Activated CD8-positive, alpha-beta memory T cell treated with anti-CD3 and anti-CD28 coated beads for 24 hours (primary cell): Measurements from ENCODE around the gene TMEM132E.

Experiments used
- DNase-seq: peaks from one replicate; pipeline ENCODE4 v3.0.0-alpha.2; 2020

Gene TMEM132E

DNA sequence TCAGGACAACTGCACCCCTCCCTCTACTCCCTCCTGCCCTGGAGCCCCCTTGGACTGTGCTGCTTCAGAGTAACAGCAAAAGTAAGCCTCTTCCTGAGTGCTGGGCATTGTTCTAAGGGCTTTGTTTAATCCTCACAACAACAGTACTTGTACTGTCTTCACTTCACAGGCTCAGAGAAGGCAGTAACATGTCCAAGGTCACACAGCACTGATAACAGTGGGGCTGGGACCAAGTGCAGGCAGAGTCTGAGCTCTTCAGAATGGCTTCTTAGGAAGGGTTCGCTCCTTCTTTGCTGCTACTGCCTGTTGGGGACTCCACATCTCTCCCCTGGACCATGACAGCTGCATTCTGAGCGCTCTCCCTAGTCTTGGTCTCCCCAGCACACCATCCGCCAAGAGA lies 24.6 kb downstream of the TMEM132E start:
- DNase-seq, result no peak

DNA sequence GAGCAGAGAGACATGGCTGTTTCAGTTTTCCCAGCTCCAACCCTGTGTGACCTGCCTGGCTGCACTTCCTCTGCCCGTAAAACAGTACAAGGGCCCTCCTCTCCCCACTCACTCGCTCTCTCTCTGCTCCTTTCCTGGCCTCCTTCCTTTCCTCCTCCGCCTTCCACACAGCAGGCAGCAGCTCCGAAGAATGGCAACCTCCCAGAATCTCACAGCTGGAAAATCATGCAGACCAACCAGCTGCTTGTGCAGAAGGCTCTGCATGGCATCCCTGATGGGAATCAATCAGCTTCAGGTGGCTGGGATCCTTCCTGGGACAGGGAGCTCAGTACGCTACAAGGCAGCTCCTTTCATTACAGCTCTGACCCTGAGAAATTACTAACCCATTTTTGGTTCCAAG lies 27.4 kb downstream of the TMEM132E start:
- DNase-seq, result no peak

DNA sequence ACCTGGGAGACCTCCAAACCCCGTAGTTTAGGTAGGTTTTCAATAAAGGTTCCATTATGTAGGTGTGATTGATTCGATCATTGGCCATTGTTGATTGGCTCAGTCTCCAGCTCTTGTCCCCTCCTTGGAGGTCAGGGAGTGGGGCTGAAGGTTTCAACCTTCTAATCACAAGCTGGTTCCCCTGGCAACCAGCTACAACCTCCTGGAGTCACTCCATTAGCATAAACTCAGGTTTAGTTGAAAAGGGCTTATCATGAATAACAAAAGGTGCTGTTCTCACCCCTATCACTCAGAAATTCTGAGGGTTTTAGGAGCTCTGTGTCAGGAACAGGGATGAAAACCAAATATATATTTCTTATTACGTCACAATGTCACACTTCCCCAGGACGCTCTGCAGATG lies 28.5 kb downstream of the TMEM132E start:
- DNase-seq, result no peak

DNA sequence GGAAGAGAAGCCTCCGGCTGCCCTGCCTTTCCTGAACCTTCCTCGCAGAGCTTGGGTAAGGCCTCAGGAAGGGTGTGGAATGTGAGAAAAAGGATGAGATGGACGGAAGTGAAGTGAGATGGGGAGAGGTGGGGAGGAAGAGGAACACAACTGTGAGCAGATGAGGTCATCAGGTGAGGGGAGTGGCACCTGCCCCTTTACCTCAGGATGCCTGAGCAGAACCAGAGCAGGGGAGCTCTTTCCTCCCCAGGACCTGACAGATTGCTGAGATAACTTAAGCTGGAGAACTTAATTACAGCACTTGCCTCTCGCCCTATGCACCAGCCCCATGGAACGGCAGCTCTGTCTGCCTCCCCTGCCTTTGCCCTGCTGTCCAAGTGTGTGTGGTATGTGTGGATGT lies 29.8 kb downstream of the TMEM132E start:
- no peak for DNase-seq

DNA sequence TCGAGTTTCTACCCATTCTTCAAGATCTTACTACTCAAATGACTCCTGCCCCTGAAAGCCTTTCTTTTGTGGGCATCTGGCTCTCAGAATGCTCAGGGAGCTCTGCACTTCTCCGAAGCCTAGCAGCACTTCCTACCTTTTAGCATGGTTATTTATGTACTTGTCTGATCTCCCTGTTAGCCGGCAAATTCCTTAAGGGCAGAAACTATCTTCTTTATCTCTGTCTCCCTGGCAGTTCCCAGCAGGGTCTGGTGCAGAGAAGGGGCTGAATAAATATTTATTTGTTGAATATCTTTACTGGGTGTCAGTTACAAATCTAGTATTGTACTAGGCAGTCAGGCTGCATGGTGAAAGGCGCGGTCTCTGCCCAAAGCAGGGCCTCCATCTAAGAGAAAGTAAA lies 30.7 kb downstream of the TMEM132E start:
- DNase-seq, result no peak

DNA sequence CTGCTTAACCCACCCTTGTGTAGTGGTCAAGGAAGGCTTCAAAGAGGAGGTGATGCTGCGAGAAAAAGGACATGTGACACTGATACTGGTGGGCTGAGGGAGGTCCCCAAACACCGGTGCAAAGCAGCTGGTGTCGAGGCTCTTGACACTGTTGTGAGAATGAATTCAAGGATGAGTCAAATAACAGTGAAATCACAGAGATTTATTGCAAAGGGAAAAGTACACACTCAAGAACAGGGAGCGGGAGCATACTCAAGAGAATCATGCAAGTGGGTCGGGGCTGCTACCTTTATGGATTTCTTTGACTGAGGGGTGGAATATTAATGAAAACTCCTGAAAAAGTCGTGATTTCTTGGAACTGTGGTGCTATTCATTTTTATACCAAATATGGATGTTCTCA lies 31.1 kb downstream of the TMEM132E start:
- DNase-seq, result no peak

DNA sequence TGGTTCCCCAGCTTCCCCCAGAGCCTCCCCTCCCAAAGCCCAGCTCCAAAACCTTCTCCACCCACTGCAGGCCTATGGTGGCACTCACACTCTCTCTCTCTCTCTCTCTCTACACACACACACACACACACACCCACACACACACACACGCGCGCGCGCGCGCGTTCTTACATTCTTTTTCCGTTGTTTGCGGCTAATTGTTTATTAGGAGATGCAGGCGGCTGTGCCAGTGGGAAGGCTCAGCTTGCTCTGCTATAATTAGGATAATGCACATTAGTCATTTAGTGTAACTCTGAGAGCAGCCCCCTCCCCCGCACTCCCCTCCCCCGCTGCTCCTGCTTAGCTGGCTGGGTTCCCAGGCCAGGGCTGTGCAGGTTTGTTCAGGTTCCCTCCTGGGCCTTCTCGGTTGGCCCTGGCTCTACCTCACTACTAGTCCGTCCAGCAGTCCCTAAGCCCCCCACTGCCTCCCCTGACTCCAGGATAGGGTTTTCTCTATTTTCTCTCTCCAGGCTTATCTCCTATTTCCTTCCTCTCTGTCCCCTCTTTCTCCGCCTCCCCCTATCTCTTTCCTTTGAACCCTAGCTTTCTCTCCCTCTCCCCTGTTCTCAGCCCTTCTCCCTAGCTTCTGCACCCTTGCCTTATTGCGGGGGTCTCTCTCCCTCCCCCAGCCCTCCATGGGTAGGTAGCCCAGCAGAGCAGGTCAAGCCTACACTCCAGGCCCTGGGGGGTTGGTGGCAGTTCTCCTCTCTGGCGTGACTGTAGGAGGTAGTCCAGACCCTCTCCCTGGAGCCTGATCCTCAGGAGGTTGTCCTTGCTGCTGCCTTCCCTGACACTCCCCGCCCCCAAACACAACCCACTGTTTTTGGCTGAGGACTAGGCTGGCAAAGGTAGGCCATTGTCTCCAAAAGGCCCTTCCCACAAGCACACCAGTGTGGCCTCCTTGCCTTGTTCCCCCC lies 34.0 kb downstream of the TMEM132E start:
- DNase-seq, result no peak

DNA sequence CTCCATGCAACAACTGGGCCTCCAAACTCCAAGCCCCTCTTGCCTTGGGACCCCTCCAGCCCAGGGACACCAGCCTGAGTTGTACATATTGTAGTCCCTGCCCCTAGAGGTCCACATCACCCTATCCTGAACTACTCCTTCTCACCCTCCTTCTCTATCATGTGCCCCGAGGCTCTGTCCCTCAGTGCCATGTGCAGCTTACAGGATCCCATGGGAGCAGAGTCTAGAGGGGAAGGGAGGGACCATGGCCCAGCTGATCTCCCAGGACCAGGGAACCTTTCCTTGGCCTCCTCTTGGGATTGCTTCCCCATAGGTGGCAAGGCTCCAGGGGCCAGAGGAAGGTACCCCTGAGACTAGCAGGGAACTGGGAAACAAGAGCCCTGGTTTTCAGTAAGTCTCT lies 35.3 kb downstream of the TMEM132E start:
- DNase-seq, result no peak

DNA sequence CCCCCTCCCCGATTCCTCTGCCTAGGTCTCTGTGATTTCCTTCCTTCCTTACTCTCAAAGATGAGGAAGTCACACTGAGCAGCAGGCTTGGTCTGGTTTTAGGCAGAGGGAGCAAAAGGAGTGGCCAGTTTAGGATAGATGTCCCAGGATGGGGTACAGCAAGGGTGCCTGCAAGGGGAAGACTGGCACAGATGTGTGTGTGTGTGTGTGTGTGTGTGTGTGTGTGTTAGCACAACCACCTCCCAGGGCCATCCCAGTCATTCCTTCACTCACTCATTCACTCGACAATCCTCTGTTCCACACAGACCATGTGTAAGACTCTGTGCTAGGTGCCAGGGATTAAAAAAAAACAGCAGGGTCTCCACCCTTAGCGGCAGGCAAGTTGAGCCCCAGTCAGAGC lies 35.9 kb downstream of the TMEM132E start:
- DNase-seq, result no peak

DNA sequence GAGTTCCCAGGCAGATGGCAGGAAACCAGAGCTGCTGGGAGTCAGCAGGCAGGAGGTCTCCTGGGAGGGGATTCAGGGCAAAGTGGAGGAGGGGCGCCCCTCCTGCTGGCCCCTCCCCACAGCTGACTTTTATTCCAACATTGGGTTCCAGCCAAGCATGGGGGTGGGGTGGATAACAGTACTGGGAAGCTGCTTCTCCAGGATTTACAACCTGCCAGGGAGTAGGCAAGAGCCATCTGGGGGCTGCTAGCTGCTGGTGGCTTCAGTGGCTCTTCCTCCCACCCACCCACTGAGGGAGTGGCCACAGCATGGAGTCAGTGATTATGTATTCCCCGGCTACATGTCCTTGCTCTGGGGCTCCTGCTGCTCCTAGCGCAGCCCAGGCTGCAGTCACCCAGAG lies 36.8 kb downstream of the TMEM132E start:
- DNase-seq, result no peak

DNA sequence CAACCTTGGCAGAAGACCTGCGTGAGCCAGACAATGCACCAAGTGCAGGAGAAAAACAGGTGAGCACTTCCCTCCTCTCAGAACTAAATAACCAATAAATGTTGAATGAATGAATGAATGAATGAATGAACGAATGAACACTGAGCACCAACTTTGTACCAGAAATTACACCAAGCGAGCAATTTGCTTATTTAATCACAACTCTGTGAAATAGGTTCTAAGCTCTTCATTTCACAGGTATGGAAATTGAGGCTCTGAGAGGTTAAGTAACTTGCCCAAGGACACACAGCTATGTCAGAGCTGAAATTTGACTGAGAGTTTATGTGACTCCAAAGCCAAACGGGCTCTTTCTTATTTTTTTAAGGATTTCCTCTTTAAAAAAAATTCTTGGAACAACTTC lies 38.0 kb downstream of the TMEM132E start:
- DNase-seq, result no peak

DNA sequence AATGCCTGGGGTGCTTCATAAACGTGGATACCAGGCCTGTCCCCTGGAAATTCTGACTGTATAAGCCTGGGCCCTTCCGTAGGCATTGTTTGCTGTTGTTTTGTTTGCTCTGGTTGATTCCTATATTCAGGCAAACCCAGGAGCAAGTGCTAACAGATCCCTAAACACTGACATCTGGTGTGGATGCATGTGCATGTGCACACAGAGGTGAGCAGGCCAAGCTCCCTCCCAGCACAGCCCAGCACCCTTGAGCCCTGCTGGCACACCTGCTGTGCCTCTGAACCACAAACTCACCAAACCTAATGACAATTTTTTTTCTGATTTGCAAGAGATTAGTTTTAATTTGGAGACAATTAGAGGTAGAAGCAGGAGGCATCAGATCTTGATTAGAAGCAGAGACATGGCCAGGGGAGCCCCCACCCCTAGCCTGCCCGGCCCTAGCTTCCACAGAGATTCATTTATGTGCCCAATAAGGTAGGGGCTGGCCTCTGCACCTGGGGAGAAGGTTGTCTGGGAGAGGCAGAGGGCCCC lies 40.4 kb downstream of the TMEM132E start:
- no peak for DNase-seq

DNA sequence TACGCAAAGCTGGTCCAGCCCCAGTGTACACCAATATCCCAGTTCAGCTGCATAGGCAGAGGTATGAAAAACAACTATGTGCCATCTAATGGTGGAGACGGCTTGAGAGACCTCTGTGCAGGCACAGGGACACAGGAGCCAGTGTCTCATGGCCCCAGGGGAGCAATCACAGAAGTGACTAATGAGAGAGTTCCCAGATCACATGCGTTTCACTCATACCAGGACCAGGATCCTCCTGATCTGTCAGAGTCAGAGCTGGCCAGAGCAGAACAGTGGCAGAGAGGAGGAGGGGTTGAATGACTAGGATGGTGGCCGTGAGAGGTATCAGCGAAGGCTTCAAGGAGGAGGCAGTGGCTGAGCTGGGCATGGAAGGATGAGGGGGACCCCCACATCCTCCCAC lies 41.1 kb downstream of the TMEM132E start:
- no peak for DNase-seq

DNA sequence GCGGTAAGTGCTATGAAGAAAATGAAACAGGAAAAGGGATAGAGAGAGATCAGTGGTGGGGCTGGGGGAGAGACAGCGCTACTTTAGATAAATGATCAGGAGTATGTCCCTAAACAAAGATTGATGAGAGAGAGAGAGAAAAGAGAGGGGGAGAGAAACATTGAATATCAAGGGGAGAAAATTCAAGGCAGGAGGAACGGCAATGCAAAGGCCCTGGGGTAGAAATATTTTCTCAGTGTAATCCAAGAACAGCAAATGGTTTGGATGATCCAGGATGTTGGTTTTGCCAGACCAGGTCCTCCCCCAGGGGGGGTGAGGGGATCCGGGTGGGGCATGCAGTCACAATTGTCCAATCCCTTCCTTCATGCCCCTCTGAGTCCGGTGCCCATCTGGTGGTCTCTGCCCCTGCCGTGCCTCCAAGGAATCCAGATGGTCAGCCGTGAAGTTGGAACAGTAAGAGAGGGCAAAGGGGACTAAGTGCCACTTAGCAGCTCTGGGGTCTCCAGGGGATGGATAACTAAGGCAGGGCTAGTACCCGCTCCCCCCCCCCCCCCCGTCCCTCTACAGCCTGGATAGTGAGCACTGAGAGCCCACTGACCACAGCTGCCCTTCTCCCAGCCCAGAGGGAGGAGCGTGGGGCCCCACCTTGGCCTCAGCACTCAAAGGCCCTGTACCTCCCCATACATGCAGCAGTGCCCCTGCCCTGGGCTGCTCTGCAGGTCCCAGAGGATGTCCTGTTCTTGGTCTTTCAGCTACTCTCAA lies 43.7 kb downstream of the TMEM132E start:
- no peak for DNase-seq

DNA sequence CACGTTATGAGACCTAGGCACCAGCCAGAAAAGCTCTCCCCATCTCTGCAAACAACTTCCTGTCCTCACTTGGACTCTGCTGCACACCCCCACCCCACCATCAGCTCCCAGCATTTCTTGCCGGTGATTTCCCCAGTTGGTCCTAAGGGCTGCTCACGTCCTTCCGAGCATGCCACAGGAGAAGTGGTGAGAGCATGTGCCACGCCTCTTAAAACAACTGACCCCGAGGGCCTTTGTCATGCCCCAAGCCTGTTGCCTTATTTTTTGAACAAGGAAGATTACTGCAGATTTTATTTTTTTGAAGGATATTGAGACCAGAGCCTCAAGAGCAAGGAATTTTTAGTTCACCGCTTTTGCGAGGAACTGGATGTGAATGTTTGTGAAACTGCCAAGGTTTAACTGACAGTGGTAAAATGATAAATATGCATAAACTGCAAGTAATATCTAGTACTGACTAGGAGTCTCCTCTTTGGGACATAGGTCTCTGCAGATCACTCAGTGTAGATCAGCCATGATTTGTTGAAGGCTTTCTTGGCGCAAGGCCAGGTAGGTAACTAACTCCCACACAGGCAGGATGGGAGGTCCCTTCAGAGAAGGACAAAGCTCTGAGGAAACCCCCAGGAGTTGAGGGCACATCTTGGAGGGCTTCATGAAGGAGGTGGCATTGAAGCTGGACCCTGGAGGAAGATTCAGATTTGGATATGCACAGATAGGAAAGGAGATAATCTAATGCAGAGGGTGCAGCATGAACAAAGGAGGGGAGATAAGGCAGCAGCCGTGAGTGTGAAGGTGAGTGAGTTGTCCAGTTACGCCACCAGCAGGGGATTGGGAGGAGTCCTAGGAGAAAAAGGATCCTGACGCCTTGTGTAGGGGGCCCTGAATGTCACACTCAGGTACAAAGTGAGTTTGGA lies 44.7 kb downstream of the TMEM132E start:
- no peak for DNase-seq

DNA sequence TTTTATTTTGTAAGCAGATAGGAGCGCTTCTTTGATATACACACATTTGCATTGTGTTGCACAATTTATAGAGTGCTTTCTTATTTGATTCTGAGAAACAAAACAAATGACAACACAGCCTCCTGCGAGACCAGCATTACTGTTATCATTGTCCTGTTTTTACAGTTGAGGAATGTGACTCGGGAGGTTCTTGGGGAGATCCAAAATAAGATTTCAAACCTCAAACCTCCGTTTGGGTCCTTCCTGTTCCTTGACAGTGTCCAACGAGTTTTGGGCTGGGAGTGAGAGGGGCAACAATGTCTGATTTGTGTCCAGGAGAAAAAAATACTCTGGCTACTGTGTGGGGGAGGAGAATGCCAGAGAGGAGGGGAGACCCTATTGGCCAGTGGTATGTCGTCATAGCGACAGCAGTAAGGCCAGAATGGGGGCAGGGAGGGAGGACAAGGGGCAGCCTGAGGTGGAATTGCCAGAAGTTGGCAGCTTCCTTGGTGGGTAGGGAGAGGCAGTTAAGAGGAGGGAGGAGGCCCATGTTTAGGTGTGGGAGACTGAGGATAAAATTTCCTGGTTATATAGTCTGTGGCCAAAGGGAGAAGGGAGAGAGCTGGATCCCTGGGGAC lies 45.5 kb downstream of the TMEM132E start:
- DNase-seq, result no peak

DNA sequence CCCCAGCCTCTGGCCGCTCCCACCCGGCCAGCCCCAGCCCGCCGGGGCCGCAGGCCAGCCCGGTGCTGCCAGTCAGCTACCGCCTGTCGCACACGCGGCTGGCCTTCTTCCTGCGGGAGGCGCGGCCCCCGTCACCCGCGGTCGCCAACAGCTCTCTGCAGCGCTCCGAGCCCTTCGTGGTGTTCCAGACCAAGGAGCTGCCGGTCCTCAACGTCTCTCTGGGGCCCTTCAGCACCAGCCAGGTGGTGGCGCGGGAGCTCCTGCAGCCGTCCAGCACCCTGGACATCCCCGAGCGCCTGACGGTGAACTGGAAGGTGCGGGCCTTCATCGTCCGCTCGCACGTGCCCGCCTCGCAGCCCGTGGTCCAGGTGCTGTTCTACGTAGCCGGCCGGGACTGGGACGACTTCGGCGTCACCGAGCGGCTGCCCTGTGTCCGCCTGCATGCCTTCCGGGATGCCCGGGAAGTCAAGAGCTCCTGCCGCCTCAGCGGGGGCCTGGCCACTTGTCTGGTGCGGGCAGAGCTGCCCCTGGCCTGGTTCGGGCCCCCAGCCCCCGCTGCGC lies 46.8 kb downstream of the TMEM132E start:
- DNase-seq, result no peak

DNA sequence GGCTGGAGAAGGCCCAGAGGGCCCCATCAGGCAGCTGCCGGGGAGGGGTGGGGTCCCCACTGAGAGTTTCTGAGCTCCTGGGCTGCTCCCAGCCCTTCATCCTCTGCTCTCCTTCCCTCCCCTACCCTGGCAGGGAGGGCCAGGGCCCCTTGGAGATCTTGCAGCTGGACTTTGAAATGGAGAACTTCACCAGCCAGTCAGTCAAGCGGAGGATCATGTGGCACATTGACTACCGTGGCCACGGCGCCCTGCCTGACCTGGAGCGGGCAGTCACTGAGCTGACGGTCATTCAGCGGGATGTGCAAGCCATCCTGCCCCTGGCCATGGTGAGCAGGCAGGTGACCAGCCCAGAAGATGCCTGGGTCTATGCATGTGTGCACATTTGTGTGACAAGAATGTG lies 49.5 kb downstream of the TMEM132E start:
- DNase-seq, result no peak

DNA sequence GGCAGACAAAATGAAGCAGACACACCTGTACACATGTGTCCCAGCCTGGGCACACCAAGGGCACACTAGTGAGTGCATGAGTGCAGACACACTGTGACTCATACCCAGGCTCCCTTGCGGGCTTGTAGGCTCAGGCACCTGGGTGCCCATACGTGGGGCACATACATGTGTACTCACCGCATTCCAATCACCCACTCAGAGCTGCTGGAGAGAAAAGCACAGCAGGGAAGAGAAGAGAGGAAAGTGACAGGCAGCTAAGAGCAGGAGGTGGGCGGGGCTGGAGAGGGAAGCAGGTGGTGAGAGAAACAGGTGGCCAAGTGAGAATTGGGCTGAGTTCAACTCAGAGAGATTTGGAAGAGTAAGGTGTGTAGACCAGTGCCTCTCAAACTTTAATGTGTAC lies 54.0 kb downstream of the TMEM132E start:
- no peak for DNase-seq

DNA sequence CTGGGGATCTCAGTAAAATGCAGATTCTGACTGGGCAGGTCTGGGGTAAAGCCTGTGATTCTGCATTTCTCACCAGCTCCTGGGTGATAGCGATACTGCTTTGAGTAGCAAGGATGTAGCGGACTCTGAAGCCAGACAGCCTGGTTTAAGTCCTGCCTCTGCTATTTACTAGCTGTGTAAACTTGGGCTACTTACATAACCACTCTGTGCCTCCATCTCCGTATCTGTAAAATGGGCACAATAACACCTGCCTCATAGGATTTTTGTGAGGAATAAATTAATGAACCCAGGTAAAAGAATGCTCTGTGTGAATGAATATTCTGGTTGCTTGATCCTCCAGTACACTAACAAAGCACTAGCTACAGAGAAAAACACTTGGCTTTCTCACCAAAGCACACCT lies 54.4 kb downstream of the TMEM132E start:
- no peak for DNase-seq

DNA sequence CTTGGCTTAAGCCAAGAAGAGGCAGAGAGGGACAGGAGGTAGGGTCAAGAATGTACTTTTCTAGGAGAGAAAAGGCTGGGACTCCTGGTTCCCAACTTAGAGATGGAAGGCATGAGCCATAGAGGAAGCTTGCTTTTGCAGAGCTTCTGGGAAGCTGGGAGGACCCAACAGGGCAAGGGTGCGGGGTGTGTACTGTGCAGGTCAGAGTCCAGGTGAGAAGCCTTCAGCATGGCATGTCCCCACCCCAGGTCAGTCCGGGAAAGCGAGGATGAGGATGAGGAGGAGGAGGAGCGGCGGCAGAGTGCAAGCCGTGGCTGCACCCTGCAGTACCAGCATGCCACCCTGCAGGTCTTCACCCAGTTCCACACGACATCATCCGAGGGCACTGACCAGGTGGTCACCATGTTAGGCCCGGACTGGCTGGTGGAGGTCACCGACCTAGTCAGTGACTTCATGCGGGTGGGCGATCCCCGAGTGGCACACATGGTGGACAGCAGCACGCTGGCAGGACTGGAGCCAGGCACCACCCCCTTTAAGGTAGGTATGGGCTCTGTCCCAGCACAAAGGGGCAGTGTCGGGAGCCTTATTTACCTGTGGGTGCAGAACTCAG lies 55.3 kb downstream of the TMEM132E start:
- DNase-seq, result no peak

DNA sequence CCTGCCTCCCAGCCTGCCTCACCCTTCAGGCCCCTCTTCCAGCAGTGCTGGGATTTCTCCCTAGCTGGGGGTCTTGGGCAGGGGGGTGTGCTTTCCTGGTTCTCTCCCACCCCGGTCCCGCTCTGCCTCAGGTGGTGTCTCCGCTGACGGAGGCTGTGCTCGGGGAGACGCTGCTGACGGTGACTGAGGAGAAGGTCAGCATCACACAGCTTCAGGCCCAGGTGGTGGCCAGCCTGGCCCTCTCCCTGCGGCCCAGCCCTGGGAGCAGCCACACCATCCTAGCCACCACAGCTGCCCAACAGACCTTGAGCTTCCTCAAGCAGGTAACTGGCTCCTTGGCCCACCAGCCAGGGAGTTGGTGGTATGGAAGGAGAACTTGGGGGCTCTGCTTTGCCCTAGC lies 56.5 kb downstream of the TMEM132E start:
- DNase-seq, result no peak
